ENCODE results near the gene LEPROT. TPM values are rescaled to one million over a fixed set of nuclear protein-coding genes. Genes with fewer than 3 reads are reported as not detected.

LEPROT gene
- total RNA-seq, 1 experiment from 2014 or later, result 40.8 TPM

DNA sequence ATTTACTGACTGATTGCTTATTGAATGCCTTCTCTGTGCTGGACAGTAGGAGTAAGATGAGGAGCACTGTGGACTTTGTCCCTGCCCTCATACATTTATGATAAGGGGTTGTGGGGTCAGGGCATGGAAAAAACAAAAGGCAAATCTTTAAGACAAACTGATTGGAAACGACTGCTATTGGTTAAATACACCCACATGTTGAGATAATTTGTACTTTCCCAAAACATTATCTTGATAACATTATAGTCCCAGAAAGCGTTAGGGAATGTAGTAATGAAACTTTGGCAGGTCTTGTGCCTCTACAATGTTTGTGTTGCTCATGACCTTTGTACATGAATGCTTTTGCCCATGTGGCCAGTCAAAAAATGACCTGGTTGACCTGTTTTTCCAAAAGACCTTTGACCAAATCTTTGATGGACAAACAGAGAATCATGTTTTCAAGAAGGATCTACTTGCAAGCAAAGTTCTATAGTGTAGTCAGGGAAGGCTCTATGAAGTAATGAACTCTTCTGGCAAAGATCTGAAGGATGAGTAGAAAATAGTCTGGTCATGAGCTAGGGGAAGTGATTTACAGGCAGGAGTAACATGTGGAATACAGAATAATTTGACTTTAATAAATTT, 50.9 kb downstream of the LEPROT start:
- no peak for DNase-seq (ENCODE audit: extremely low read depth, low read depth)

DNA sequence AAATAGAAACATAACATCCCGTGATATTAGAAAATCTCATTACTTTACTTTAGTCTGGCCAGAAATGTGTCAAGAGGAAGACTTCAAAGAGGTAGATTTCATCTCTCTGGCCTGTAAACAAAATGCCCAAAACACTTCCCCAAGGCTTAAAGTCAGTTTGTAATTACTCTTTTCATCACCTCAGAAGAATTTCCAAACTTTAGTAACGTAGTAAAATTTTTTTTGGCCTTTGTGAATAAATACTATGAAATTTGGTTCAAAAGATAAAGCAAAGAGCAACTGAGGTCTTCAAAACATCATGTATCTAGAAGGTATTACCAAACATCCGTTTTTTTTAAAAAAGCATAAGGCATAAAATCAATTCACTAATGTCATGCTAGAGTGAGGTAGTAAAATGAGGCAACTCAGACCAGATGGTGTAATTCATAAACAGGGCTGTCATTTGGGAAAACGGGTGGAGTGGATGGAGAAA, 51.4 kb downstream of the LEPROT start:
- DNase-seq (ENCODE audit: extremely low read depth, low read depth), result no peak

DNA sequence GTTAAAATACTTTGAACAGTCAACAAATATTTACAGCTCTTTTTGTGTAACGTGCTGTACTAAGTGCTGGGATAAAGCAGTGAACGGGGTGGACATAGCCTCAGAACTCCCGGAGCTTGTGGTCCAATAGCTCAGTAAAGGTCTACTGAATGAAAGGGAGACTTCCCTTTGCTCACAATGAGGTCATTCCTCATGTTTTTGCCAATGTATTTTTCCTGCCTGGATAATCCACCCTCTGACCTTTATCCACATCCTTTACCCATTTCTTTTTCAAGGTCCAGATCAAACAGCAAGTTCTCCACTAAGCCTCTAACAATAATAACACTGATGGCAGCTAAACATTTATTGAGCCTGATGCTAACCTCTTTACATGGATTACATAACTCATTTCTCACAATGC, 55.9 kb downstream of the LEPROT start:
- no peak for DNase-seq (ENCODE audit: extremely low read depth, low read depth)

DNA sequence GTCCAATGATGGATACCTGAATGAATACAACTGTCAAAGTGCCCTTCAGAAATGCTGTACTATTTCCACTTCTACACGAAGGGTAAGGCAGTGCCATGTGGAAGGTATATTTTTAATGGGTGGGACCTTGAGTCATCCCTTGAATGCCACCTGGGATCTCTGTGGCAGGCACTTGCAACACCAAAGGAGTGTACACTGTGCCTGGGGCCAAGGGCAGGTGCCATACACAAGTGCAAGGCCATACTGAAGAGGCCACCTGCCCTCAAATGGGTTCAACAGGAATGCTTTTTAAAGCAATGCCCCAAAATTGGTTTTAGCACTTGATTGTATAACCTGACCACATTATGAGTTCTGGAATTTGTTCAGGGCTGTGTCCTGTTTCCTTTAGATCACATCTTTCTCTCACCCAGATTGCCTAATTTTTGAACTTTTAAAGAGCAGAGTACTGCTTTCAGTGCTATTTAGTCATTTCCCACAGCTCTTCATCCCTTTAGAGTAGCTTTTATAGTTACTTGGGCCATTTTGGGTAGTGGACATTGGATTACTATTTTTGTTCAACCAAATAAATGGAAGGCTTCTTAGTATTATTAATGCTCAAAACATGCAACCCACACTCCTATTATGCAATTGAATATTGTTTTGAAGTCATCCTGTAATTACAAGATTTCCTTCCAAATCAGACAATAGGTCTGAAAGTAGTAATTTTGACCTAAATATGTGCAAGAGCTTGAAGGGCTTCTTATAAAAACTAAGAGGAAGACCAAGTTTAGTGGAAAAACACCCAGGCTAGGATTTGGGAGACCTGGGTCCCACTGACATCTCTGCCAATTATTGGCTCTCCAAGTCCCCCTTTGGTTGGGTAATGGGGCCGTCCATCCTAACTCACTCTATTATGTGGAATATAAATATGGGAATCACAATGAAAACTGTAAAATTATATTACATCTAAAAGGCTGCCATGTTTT, 57.2 kb downstream of the LEPROT start:
- DNase-seq (ENCODE audit: extremely low read depth, low read depth), result no peak

DNA sequence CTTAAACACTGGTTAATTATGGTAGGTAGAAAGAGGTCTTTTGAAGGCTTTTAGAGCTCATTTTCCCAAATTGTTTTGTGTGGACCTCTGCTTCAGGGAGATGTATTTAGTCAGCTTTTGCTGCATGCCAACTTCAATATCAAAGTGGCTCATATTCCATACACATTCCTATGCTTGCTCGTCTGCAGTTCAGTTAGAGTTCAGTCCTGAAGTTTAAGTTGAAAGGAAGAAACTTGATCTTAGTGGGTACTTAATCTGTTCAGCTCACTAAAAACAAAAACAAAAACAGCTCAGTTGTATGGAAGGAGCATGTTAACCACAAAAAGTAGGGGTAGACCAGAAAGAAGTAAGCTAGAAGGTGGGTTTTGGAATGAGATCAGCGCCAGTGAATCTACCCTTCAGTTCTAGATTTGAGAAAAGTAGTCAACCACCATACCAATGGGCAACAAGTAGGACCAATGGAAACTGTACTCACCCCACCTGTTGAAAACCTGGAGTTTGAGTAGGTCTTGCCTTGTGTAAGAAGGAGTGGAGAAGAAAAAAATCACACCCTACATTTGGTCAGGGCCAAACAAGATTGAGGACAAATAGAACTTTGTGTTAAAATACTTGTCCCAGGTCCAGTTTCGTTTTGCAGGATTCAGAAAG, 58.0 kb downstream of the LEPROT start:
- no peak for DNase-seq (ENCODE audit: extremely low read depth, low read depth)

DNA sequence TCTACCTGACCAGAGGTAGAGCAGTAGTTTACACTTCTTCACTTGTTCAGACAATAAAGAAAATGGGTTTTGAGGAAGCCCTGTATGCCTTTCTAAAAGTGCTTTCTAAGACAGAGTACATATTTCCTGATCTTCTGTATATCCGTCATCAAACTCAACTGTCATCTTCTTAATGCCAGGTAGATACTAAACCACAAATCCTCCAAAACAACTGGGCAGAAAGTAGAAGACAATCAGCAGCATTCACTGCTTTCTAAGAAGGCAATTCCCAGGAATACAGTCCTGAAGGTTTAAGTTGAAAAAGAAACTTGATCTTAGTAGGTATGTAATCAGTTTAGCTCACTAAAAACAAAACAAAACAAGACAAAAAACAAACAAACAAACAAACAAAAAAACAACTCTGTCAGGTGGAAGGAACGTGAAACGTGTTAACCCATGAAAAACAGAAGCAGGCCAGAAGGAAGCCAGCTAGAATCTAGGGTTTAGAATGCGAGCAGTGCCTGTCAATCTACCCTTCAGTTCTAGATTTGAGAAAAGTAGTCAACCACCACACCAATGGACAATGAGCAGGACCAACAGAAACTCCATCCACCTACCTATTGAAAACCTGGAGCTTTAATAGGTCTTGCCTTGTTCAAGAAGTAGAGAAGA, 59.2 kb downstream of the LEPROT start:
- DNase-seq (ENCODE audit: extremely low read depth, low read depth), result no peak

DNA sequence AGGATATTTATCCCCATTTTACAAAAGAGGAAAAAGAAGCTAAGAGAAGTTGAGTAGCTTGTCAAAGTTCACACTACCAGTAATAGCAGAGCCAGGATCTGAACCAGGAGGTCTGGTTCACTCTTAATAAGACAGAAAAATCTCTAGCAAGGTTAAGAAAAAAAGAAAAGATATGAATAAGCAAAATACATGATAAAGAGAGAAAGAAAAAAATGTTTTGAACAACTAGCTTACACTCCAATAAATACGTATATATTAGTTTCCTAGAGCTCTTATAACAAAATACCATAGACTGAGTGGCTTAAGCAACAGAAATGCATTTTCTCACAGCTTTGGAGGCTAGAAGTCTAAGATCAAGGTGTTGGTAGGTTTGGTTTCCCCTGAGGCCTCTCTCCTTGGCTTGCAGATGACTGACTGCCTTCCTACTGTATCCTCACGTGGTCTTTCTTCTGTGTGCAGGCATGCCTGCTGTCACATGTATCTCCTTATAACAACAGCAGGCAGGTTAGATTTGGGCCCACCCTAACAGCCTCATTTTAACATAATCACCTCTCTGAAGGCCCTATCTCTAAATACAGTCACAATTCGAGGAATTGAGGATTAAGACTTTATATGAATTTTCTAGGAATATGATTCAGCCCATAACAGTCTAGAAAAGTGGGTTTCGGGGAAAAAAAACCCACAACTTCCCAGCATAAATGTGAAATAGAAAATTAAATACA, 60.4 kb downstream of the LEPROT start:
- no peak for DNase-seq (ENCODE audit: extremely low read depth, low read depth)

DNA sequence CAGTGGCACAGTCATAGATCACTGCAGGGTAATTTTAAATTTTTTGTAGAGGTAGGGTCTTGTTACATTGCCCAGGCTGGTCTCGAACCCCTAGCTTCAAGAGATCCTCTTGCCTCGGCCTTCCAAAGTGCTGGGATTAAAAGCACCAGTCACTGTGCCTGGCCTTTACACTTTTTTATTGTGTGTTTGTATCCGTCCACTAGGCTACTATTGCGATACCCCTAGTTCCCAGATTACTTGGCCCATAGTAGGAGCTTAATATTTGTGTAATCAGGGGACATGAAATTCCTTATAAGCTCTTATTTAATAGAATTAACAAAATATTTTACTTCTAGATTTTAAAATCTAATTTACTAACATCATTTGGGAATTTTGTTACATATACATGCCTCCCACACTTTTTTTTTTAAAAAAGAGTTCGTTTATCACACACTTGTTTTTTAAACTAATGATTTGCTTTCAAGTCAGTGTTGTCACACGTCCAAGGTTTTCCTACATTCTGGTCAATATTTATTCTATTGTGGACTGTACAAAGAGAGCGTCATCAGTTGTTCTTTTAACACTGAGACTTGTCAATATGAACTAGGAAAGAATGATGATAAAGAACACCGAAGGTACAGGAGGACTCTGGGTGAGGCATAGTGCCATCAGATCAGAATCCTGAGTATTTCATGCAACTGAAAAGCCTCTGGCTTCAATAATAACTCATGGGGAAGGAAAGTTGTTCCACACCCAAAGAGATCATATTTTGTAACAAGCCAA, 63.7 kb downstream of the LEPROT start:
- DNase-seq (ENCODE audit: extremely low read depth, low read depth), result no peak

Small RNA genes lying within 50 kb of the gene (small RNA-seq; reads per million reads assigned to genes)
- gene RNU2-15P, result 0 to 0.23 reads per million in 2 experiments

Other genes with a start within 250 kb of the LEPROT start
- 16.9 and 18.6 TPM in 2 replicates for gene DNAJC6, start 111.1 kb upstream of the LEPROT start, total RNA-seq (2014; rRNA removed; shearing (Covaris generic))
- gene LEPR, start within 50 bp of the LEPROT start, total RNA-seq (2014; rRNA removed; shearing (Covaris generic)), result 9.4 and 10.2 TPM in 2 replicates